ENCODE measurements around the gene PMM1. TPM values are rescaled to one million over a fixed set of nuclear protein-coding genes. Genes with fewer than 3 reads are reported as not detected.
"Not testable (repeated sequence)": the region's sequence is repeated elsewhere in the genome, so short reads cannot be mapped to it uniquely, and the experiment has no call there.

PMM1 gene
- total RNA-seq, 1 donor from 2014 or later, result 12.5 TPM

DNA sequence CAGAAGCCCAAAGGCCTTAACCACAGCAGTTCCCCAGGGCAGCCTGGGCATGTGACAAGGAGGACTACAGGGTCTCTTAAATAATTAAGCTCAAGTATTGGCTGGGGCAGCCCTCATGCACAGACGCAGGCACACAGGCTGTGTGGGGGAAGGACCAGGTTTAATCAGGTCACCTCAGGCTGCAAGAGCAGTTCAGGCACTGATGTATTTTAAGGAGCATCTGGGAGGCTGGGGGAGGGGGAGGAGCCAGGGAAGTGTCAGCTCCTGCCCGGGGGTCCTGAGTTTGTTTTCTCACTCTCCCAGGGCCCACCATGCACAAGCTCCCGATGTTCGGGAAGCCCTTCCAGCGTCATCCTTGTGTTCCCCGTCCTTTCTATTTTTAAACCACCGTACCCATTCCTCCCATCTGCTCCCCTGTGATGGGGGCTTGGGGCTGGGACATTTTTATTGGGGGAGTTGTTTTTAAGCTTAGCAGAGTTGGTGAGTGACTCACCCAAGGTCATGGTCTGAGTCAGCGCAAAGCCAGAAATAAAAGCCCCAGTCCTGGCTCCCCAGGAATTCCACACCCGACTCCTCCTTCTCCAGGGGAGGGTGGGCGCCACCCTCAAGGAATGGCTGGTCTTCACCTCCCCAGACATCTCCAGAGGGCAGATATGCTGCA lies 26.5 kb downstream of the PMM1 start:
- Histone ChIP-seq H3K9me3 (no peaks in the 10 kb centered on the region), H3K27ac (peak overlapping the region; percentile 91 to 93), H3K27me3 (no peaks in the 10 kb centered on the region), H3K4me3 (peak overlapping the region; percentile 54 to 70), H3K4me1 (peaks cover 17 to 54% of the 10 kb centered on the region in 2 donors), H3K36me3 (no peaks in the 10 kb centered on the region)
- peak in 1 of 2 donors; percentile 86 for DNase-seq (ENCODE audit: low spot score in 2 of 2)
- intact Hi-C loops (cut with DNase I), result no loop called here
- TF ChIP-seq, protein P1, sequence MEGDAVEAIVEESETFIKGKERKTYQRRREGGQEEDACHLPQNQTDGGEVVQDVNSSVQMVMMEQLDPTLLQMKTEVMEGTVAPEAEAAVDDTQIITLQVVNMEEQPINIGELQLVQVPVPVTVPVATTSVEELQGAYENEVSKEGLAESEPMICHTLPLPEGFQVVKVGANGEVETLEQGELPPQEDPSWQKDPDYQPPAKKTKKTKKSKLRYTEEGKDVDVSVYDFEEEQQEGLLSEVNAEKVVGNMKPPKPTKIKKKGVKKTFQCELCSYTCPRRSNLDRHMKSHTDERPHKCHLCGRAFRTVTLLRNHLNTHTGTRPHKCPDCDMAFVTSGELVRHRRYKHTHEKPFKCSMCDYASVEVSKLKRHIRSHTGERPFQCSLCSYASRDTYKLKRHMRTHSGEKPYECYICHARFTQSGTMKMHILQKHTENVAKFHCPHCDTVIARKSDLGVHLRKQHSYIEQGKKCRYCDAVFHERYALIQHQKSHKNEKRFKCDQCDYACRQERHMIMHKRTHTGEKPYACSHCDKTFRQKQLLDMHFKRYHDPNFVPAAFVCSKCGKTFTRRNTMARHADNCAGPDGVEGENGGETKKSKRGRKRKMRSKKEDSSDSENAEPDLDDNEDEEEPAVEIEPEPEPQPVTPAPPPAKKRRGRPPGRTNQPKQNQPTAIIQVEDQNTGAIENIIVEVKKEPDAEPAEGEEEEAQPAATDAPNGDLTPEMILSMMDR (IDR thresholded peaks at IDR 0.05), result no peak

DNA sequence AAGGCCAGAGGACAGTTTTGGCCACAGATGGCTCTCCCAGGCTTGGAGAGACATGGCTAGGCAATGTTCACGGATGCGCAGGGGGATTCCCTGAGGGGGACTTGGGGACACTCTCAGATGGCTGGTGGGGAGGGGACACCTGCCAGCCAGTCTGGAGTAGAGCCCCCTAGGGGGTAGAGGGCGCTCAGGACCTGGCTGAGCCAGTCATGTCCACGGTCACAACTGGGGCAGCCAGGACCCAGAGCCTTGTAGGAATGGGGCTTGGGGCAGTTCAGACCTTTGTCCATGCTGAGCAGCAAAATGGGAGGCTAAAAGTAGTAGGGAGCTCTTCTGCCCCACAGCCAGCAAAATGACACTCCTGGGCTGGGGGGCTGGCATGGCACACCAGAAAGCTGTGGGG lies 27.2 kb downstream of the PMM1 start:
- H3K36me3 ChIP-seq, result no peaks in the 10 kb centered on the region
- H3K4me3 ChIP-seq, result peak overlapping the region; percentile 54 to 70
- TF ChIP-seq, protein P1 (IDR thresholded peaks at IDR 0.05), result no peak

DNA sequence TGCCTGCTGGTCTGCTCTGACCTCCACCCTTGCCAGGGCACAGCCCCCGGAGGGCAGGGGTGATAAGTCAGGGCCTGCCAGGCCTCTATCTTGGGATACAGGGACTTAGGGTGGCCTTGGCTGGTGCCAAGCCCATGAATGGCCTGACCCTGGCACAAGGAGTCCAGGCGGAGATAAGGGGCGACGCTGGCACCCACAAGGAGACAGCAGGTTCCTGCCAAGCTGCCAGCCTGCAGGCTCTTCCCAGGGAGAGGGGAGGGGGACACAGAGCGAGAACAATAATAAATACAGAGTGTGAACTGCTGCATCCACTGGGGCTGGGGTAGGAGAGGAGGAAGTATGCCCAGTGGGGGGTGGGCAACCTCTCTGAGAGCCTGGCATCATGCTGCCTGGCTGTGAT lies 27.9 kb downstream of the PMM1 start:
- Histone ChIP-seq H3K27ac (peak overlapping the region; percentile 91 to 93), H3K4me1 (peaks cover 16 to 53% of the 10 kb centered on the region in 2 donors), H3K36me3 (no peaks in the 10 kb centered on the region), H3K9me3 (no peaks in the 10 kb centered on the region), H3K4me3 (peak overlapping the region; percentile 54 to 70), H3K27me3 (no peaks in the 10 kb centered on the region)
- intact Hi-C loops (cut with DNase I), result no loop called here
- DNase-seq (ENCODE audit: low spot score in 2 of 2), result no peak
- TF ChIP-seq, protein P1 (IDR thresholded peaks at IDR 0.05), result no peak

More for the DNA sequence above, 27.2 kb downstream of the PMM1 start:
- Histone ChIP-seq H3K27me3 (no peaks in the 10 kb centered on the region), H3K4me1 (peaks cover 16 to 54% of the 10 kb centered on the region in 2 donors), H3K27ac (peak overlapping the region; percentile 91 to 93), H3K9me3 (no peaks in the 10 kb centered on the region)
- intact Hi-C loops (cut with DNase I), result no loop called here
- DNase-seq (ENCODE audit: low spot score in 2 of 2), result no peak

DNA sequence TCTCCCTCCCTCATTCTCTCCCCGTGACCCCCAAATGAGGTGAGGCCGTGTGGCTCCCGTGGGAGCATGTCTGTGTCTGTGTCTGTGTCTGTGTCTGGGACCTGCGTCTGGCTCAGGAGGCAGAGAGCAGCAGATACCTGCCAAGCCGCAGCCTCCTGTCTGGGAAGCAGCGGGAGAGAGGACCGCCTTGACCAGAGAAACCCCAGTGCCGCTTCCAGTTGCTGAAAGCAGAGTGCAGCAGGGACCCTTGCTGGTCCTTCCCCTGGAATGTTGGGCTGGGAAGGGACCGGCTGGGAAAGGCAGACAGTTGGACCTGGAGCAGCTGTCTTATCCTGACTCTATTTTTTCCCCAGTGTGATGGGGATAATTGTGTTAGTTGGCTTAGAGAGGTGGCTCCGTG lies 28.3 kb downstream of the PMM1 start:
- Histone ChIP-seq H3K4me1 (peaks cover 16 to 52% of the 10 kb centered on the region in 2 donors), H3K4me3 (peak overlapping the region; percentile 54 to 70), H3K9me3 (no peaks in the 10 kb centered on the region), H3K27me3 (no peaks in the 10 kb centered on the region), H3K36me3 (no peaks in the 10 kb centered on the region), H3K27ac (peak overlapping the region; percentile 91 to 93)
- TF ChIP-seq, protein P1 (IDR thresholded peaks at IDR 0.05), result no peak
- DNase-seq (ENCODE audit: low spot score in 2 of 2), result no peak
- intact Hi-C loops (cut with DNase I), result no loop called here

DNA sequence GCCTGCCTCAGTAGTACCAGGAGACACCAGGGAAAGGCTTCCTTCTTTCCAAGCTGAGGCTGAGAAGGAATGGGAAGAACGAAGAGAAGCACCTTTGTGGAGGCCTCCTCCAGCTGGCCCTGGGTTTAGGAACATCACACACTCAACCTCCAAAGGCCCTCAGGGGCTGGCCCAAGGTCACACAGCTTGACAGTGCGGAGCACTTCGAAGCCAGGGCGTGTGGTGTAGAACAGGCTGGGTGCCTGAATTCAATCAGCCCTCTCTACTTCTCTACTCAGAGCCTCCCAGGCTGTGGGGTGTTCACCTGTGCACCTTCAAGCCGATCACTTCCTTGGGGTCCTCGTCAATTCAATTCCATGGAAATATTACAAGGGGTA lies 29.6 kb downstream of the PMM1 start:
- TF ChIP-seq, protein P1 (IDR thresholded peaks at IDR 0.05), result no peak
- no peaks in the 10 kb centered on the region for H3K36me3 ChIP-seq
- H3K27me3 ChIP-seq, result no peaks in the 10 kb centered on the region
- H3K4me3 ChIP-seq, result peak overlapping the region; percentile 54 to 70
- peak overlapping the region; percentile 91 to 93 for H3K27ac ChIP-seq
- peaks cover 10 to 44% of the 10 kb centered on the region in 2 donors for H3K4me1 ChIP-seq
- intact Hi-C loops (cut with DNase I), result no loop called here
- H3K9me3 ChIP-seq, result no peaks in the 10 kb centered on the region
- DNase-seq (ENCODE audit: low spot score in 2 of 2), result no peak

DNA sequence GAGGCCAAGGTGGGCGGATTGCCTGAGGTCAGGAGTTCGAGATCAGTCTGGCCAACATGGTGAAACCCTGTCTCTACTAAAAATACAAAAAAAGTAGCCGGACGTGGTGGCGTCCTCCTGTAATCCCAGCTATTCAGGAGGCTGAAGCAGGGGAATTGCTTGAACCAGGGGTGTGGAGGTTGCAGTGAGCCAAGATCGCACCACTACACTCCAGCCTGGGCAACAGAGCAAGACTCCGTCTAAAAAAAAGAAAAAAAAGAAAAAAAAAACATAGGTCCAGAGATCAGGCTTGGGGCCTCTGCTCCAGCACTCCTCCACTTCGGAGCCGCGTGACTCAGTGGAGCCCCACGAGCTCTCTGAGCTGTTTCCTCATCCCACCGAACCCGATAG lies 31.4 kb downstream of the PMM1 start:
- H3K4me3 ChIP-seq; H3K9me3 ChIP-seq; H3K36me3 ChIP-seq; DNase-seq (ENCODE audit: low spot score in 2 of 2); H3K27me3 ChIP-seq; intact Hi-C loops (cut with DNase I): not testable (repeated sequence)
- peak overlapping the region; percentile 83 to 91 for H3K27ac ChIP-seq
- peaks cover 0 to 29% of the 10 kb centered on the region in 2 donors for H3K4me1 ChIP-seq
